ENCODE measurements around the gene FZD1.

Gene FZD1

GRCh38 chr7:91263384-91264045 is 718 bp upstream of the FZD1 start:
- in situ Hi-C loops (cut with MboI; ENCODE audit: low sequenced_read_pairs, unreplicated experiment): no loop called here
- peak; percentile 19 for DNase-seq (ENCODE audit: low spot score)
- TF ChIP-seq CTCF (IDR thresholded peaks at IDR 0.05; ENCODE audit: borderline replicate concordance, control extremely low read depth, extremely low read depth, insufficient read depth, missing control alignments): no peak

GRCh38 chr7:91264924-91265681 is 870 bp downstream of the FZD1 start:
- DNase-seq (ENCODE audit: low spot score): peak; percentile 59
- in situ Hi-C loops (cut with MboI; ENCODE audit: low sequenced_read_pairs, unreplicated experiment): no loop called here
- TF ChIP-seq CTCF (IDR thresholded peaks at IDR 0.05; ENCODE audit: borderline replicate concordance, control extremely low read depth, extremely low read depth, insufficient read depth, missing control alignments): no peak

- in situ Hi-C loops (cut with MboI; ENCODE audit: low sequenced_read_pairs, unreplicated experiment): no loop called here
- DNase-seq (ENCODE audit: low spot score): peak; percentile 22
- no peak for TF ChIP-seq CTCF (IDR thresholded peaks at IDR 0.05; ENCODE audit: borderline replicate concordance, control extremely low read depth, extremely low read depth, insufficient read depth, missing control alignments)
Observed at GRCh38 chr7:91265693-91266066, 1.4 kb downstream of the FZD1 start.

GRCh38 chr7:91266067-91266688 is 1.9 kb downstream of the FZD1 start:
- in situ Hi-C loops (cut with MboI; ENCODE audit: low sequenced_read_pairs, unreplicated experiment): no loop called here
- DNase-seq (ENCODE audit: low spot score): peak; percentile 8
- no peak for TF ChIP-seq CTCF (IDR thresholded peaks at IDR 0.05; ENCODE audit: borderline replicate concordance, control extremely low read depth, extremely low read depth, insufficient read depth, missing control alignments)

- peak; percentile 18 for DNase-seq (ENCODE audit: low spot score)
- no peak for TF ChIP-seq CTCF (IDR thresholded peaks at IDR 0.05; ENCODE audit: borderline replicate concordance, control extremely low read depth, extremely low read depth, insufficient read depth, missing control alignments)
- in situ Hi-C loops (cut with MboI; ENCODE audit: low sequenced_read_pairs, unreplicated experiment): no loop called here
Observed at GRCh38 chr7:91266689-91267090, 2.5 kb downstream of the FZD1 start.

GRCh38 chr7:91267171-91267955 is 3.1 kb downstream of the FZD1 start:
- in situ Hi-C loops (cut with MboI; ENCODE audit: low sequenced_read_pairs, unreplicated experiment): no loop called here
- no peak for TF ChIP-seq CTCF (IDR thresholded peaks at IDR 0.05; ENCODE audit: borderline replicate concordance, control extremely low read depth, extremely low read depth, insufficient read depth, missing control alignments)
- DNase-seq (ENCODE audit: low spot score): peak; percentile 6

Data from GM13976 (cell line).